ENCODE data around the gene STK36. TPM values are rescaled to one million over a fixed set of nuclear protein-coding genes. Genes with fewer than 3 reads are reported as not detected.

STK36 gene
- total RNA-seq, 2 donors from 2014 or later, result 6.0 to 8.5 TPM

DNA sequence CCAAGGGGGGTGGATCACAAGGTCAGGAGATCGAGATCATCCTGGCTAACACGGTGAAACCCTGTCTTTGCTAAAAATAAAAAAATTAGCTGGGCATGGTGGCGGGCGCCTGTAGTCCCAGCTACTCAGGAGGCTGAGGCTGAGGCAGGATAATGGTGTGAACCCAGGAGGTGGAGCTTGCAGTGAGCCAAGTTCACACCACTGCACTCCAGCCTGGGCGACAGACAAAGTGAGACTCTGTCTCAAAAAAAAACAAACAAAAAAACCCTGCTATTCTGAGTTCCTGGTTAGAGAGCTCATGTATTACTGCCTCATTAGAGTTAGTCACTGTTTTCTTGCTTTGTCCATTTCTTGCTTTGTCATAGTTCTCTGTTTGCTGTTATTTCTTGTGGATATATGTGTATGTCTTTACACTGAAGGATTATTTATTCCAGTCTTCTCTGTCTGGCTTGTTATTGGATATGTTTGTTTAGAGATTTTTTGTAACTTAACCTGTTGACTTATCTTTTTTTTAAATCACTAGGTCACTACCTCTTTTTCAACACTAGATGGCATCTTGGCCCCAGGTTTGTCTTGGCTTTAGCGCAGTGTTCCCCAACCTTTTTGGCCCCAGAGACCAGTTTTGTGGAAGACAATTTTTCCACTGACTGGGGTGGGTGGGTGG is 55.7 kb downstream of the STK36 start:
- Histone ChIP-seq H3K4me1 (peaks cover 0 to 21% of the 10 kb centered on the region in 2 donors), H3K36me3 (no peaks in the 10 kb centered on the region), H3K27me3 (no peaks in the 10 kb centered on the region), H3K27ac (no peak overlapping the region), H3K9me3 (peaks cover 5 to 17% of the 10 kb centered on the region in 2 donors), H3K4me3 (no peak overlapping the region)
- TF ChIP-seq, protein P1, sequence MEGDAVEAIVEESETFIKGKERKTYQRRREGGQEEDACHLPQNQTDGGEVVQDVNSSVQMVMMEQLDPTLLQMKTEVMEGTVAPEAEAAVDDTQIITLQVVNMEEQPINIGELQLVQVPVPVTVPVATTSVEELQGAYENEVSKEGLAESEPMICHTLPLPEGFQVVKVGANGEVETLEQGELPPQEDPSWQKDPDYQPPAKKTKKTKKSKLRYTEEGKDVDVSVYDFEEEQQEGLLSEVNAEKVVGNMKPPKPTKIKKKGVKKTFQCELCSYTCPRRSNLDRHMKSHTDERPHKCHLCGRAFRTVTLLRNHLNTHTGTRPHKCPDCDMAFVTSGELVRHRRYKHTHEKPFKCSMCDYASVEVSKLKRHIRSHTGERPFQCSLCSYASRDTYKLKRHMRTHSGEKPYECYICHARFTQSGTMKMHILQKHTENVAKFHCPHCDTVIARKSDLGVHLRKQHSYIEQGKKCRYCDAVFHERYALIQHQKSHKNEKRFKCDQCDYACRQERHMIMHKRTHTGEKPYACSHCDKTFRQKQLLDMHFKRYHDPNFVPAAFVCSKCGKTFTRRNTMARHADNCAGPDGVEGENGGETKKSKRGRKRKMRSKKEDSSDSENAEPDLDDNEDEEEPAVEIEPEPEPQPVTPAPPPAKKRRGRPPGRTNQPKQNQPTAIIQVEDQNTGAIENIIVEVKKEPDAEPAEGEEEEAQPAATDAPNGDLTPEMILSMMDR (IDR thresholded peaks at IDR 0.05), result peak in 1 of 2 donors; percentile 42
- DNase-seq (ENCODE audit: low spot score), result no peak

DNA sequence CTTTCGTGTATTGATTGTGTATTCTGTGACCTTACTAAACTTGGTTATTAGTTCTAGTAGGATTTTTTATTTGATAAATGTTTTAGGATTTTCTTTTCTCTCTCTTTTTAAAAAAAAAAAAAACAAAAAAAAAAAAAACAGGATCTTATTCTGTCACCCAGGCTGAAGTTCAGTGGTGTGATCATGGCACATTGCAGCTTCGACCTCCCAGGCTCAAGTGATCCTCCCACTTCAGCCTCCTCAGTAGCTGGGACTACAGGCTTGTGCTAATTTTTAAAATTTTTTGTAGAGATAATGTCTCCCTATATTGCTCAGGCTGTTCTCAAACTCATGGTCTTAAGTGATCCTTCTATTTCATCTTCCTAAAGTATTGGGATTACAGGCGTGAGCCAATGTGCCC is 57.8 kb downstream of the STK36 start:
- Histone ChIP-seq H3K27ac (no peak overlapping the region), H3K27me3 (no peaks in the 10 kb centered on the region), H3K36me3 (no peaks in the 10 kb centered on the region), H3K4me3 (no peak overlapping the region), H3K4me1 (peaks cover 0 to 22% of the 10 kb centered on the region in 2 donors), H3K9me3 (peaks cover 5 to 17% of the 10 kb centered on the region in 2 donors)
- TF ChIP-seq, protein P1 (IDR thresholded peaks at IDR 0.05), result no peak
- DNase-seq (ENCODE audit: low spot score), result no peak

DNA sequence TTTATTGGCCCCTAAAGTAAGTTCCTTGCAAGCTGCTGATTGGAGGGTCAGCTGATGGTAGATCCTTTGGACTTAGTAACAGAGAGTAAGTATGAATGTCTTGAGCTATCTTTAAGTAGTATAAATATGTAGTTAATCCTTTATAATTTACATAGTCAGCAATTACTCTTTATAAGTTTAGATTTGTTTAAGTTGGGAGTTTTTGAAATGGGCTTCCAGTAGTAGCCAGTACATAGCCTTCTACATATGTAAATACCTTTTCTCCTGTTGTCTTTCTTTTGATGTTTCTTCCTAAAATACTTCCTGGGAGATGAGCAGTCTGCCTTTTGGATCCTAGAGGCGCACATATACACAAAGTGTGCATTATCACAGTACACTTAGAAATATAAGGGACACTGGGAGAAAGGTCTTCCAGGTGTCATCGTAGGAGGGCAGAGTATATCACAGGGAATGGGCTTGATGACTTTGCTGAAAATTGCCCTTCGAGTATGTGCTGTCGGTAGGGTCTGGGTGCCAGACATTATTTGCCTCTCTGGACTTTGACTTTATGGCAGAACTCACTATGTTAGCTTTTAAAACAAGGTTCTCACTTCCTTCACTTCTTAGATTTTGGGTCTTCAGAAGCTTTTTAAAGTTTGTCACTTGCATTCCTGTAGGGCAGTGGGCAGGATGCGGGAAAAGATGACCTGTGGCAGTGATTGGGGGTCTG is 60.3 kb downstream of the STK36 start:
- no peak overlapping the region for H3K4me3 ChIP-seq
- peak overlapping the region; percentile 42 to 50 for H3K27ac ChIP-seq
- H3K27me3 ChIP-seq, result no peaks in the 10 kb centered on the region
- DNase-seq (ENCODE audit: low spot score), result no peak
- peaks cover 0 to 22% of the 10 kb centered on the region in 2 donors for H3K4me1 ChIP-seq
- H3K9me3 ChIP-seq, result peaks cover 0 to 4% of the 10 kb centered on the region in 2 donors
- TF ChIP-seq, protein P1 (IDR thresholded peaks at IDR 0.05), result no peak
- peaks cover 2% of the 10 kb centered on the region for H3K36me3 ChIP-seq

DNA sequence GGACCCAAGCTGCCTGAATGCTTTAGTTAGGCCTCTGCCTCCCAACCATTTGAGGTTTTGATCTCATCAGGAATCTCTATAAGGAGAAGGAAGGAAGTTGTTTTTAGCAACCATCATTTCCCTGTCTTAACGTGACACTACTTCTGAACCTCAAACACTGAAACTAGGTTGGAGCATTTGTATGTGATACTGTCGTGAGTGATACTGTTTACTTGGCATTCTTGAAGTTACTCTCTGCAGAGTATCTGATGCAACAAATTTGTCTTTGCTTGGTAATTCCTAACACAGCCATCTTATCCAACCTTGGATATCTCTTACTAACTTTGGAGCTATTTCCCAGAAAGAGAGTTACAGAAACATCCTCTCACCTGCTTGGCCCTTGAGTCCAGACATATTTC is 60.9 kb downstream of the STK36 start:
- Histone ChIP-seq H3K4me3 (no peak overlapping the region), H3K27ac (peak overlapping the region; percentile 42 to 50), H3K27me3 (no peaks in the 10 kb centered on the region), H3K36me3 (peaks cover 7% of the 10 kb centered on the region), H3K4me1 (peaks cover 0 to 22% of the 10 kb centered on the region in 2 donors), H3K9me3 (peaks cover 0 to under 1% of the 10 kb centered on the region in 2 donors)
- TF ChIP-seq, protein P1 (IDR thresholded peaks at IDR 0.05), result no peak
- no peak for DNase-seq (ENCODE audit: low spot score)

- H3K27me3 ChIP-seq, result no peaks in the 10 kb centered on the region
- H3K9me3 ChIP-seq, result no peaks in the 10 kb centered on the region
- H3K4me1 ChIP-seq, result peaks cover 0 to 22% of the 10 kb centered on the region in 2 donors
- peak overlapping the region; percentile 26 to 43 for H3K27ac ChIP-seq
- H3K4me3 ChIP-seq, result no peak overlapping the region
- peaks cover 14% of the 10 kb centered on the region for H3K36me3 ChIP-seq
- DNase-seq (ENCODE audit: low spot score), result peak; percentile 72
- TF ChIP-seq, protein P1 (IDR thresholded peaks at IDR 0.05), result no peak
Measured at GRCh38 chr2:218733171-218734021, 61.5 kb downstream of the STK36 start.
